ENCODE results near the gene KIRREL2. TPM values are rescaled to one million over a fixed set of nuclear protein-coding genes. Genes with fewer than 3 reads are reported as not detected.

Gene KIRREL2
- total and polyA plus RNA-seq, 2 of the 8 experiments (the other 6 are each of a cell fraction or from before 2014, with no cell fraction given): 2.4 to 4.6 TPM

- no peak overlapping the region for H4K91ac ChIP-seq (replicated peaks; ENCODE audit: insufficient read length, low read length)
- no peak overlapping the region for H3K4me3 ChIP-seq (ENCODE audit: extremely low read depth in 1 of 4, insufficient read depth in 2 of 4, low read depth in 3 of 4, low read length in 4 of 4)
- H4K5ac ChIP-seq (ENCODE audit: insufficient read length, low read depth, low read length): no peak overlapping the region
- peaks cover 0 to 6% (median 1%) of the 10 kb centered on the region in 4 experiments; a peak in 4 of 7 replicates for H3K4me1 ChIP-seq (replicated peaks in 1 of 4; ENCODE audit: control insufficient read depth in 3 of 4, insufficient read depth in 4 of 4, low read length in 3 of 4)
- no peaks in the 10 kb centered on the region for H3K79me1 ChIP-seq (ENCODE audit: low read depth, low read length)
- H3K14ac ChIP-seq (ENCODE audit: insufficient read length): no peak overlapping the region
- no peaks in the 10 kb centered on the region for H3K36me3 ChIP-seq (ENCODE audit: control insufficient read depth in 2 of 4, insufficient read depth in 4 of 4, low read length in 3 of 4)
- H3K27ac ChIP-seq (ENCODE audit: low read depth, low read length): no peak overlapping the region
- H3K56ac ChIP-seq (replicated peaks; ENCODE audit: insufficient read length, low read depth, low read length): no peak overlapping the region
- no peaks in the 10 kb centered on the region for H3K23me2 ChIP-seq (ENCODE audit: low read depth, low read length)
- 85% methylated on average over 18 of the region's 18 CpGs; no CpG with 5 or more reads in 1 of the 2 experiments for WGBS, 2 experiments (ENCODE audit: extremely low coverage in 1 of 2, insufficient coverage in 1 of 2, insufficient read length in 1 of 2, insufficient replicate concordance in 2 of 2, low coverage in 1 of 2, low lambda C conversion rate in 2 of 2, missing lambda C conversion rate in 1 of 2)
- H3K4ac ChIP-seq (replicated peaks; ENCODE audit: insufficient read length, low read depth, low read length): no peak overlapping the region
- DNase-seq (ENCODE audit: low read depth in 1 of 2, low spot score in 2 of 2): no peak
- H2AFZ ChIP-seq (ENCODE audit: low read length): 0 out of 2 replicates have a peak overlapping the region, but pooled peaks have one; percentile 13
- H2BK15ac ChIP-seq (ENCODE audit: low read length): no peak overlapping the region
- H3K9ac ChIP-seq (replicated peaks in 1 of 4; ENCODE audit: extremely low read depth in 1 of 4, low read depth in 3 of 4, low read length in 3 of 4): no peak overlapping the region
- H2AK5ac ChIP-seq (ENCODE audit: low read depth, low read length): no peak overlapping the region
- no peaks in the 10 kb centered on the region for H3K27me3 ChIP-seq (replicated peaks in 1 of 4; ENCODE audit: control insufficient read depth in 3 of 4, extremely low read depth in 1 of 4, insufficient read depth in 3 of 4, low read length in 3 of 4)
- ChIA-PET POLR2A (ENCODE audit: partially characterized antibody) (interaction anchor here (0.8 to 1.1 kb wide), 2 partner anchors 44 to 71 kb away, joined by 3 read pairs; no protein-coding TSS in a partner anchor), CTCF (ENCODE audit: partially characterized antibody) (interaction anchor here (0.8 to 1.5 kb wide), 7 partner anchors 9 to 176 kb away, joined by 3 to 5 read pairs (median 3); partner anchors contain the start of gene LIN37)
- no peaks in the 10 kb centered on the region for H3K9me3 ChIP-seq (ENCODE audit: insufficient read depth in 2 of 2, low read depth in 1 of 2, low read length in 1 of 2)
- no peak overlapping the region for H2BK20ac ChIP-seq (ENCODE audit: low read length)
- H4K8ac ChIP-seq (ENCODE audit: extremely low read depth, insufficient read depth, low read length): peak overlapping the region; percentile 51; the same call in 1 of the 2 replicates
- H2BK12ac ChIP-seq (ENCODE audit: low read depth, low read length): no peak overlapping the region
- no peaks in the 10 kb centered on the region for H3K79me2 ChIP-seq (ENCODE audit: control insufficient read depth in 1 of 2, insufficient read depth in 2 of 2, low read length in 2 of 2)
- H3K4me2 ChIP-seq (ENCODE audit: insufficient read depth in 1 of 2, low read depth in 2 of 2, low read length in 2 of 2): no peak overlapping the region
- H3K23ac ChIP-seq (ENCODE audit: insufficient read length): no peak overlapping the region
- H2BK120ac ChIP-seq (replicated peaks; ENCODE audit: low read depth, low read length): no peak overlapping the region
- H3K18ac ChIP-seq (ENCODE audit: extremely low read depth, low read length): no peak overlapping the region
- 0 out of 2 replicates have a peak overlapping the region, but pooled peaks have one; percentile 35 for H2BK5ac ChIP-seq (ENCODE audit: low read depth, low read length)
- no peaks in the 10 kb centered on the region for H4K20me1 ChIP-seq (replicated peaks in 1 of 2; ENCODE audit: control insufficient read depth in 1 of 2, insufficient read depth in 2 of 2, low read length in 2 of 2)
- no peak for FAIRE-seq
- no peak for TF ChIP-seq KDM5A (IDR thresholded peaks at IDR 0.05; ENCODE audit: low read length)
- no peak for TF ChIP-seq JUND (IDR thresholded peaks at IDR 0.05; ENCODE audit: low read length)
- no peak for TF ChIP-seq YY1 (IDR thresholded peaks at IDR 0.05; ENCODE audit: low read depth, low read length)
- no peak for TF ChIP-seq E2F6 (IDR thresholded peaks at IDR 0.05)
- no peak for TF ChIP-seq CBX8 (IDR thresholded peaks at IDR 0.05; ENCODE audit: borderline replicate concordance, low read depth, low read length)
- TF ChIP-seq SRF (IDR thresholded peaks at IDR 0.05; ENCODE audit: low read depth, low read length): no peak
- no peak for TF ChIP-seq MAFK (IDR thresholded peaks at IDR 0.05; ENCODE audit: low read depth, low read length)
- TF ChIP-seq RXRA (IDR thresholded peaks at IDR 0.05; ENCODE audit: insufficient read depth, low read depth, low read length): no peak
- no peak for TF ChIP-seq BACH1 (IDR thresholded peaks at IDR 0.05; ENCODE audit: low read length)
- no peak for TF ChIP-seq EGR1 (IDR thresholded peaks at IDR 0.05; ENCODE audit: borderline replicate concordance, low read depth, low read length)
- no peak for TF ChIP-seq TAF7 (optimal IDR thresholded peaks at IDR 0.05; ENCODE audit: borderline replicate concordance, low read depth, low read length)
Observed at GRCh38 chr19:35811317-35812219, 45.1 kb upstream of the KIRREL2 start.

All from H1 (cell line).